Neuron (in vitro differentiated cells): ENCODE results near the gene ZNRD2.

ENCODE experiments used
- H2AFZ ChIP-seq: one replicate; pipeline ENCODE4 v1.6.1; 2013; ENCODE audit warnings: low read depth, mild to moderate bottlenecking, inconsistent platforms, low read length, moderate library complexity
- H3K27me3 ChIP-seq: one replicate; pipeline ENCODE4 v1.6.1; 2013; ENCODE audit warnings: low read length; ENCODE audit not compliant: insufficient read depth
- H3K36me3 ChIP-seq: one replicate; pipeline ENCODE4 v1.6.1; 2013; ENCODE audit warnings: low read length; ENCODE audit not compliant: insufficient read depth
- H3K4me1 ChIP-seq: one replicate; pipeline ENCODE4 v1.6.1; 2013; ENCODE audit warnings: low read length; ENCODE audit not compliant: insufficient read depth
- H3K4me3 ChIP-seq: 2 replicates; pipeline ENCODE4 v1.5.1; 2013; ENCODE audit warnings: mild to moderate bottlenecking, low read length, moderate library complexity
- H3K9me3 ChIP-seq: one replicate; pipeline ENCODE4 v1.6.1; 2013; ENCODE audit warnings: low read length

ZNRD2 gene

GRCh38 chr11:65585396-65586246 lies 15.3 kb downstream of the ZNRD2 start:
- no peak overlapping the region for H2AFZ ChIP-seq
- H3K27me3 ChIP-seq = no peaks in the 10 kb centered on the region
- H3K36me3 ChIP-seq = no peaks in the 10 kb centered on the region
- peaks cover 40% of the 10 kb centered on the region for H3K4me1 ChIP-seq
- H3K9me3 ChIP-seq = no peaks in the 10 kb centered on the region
- H3K4me3 ChIP-seq = no peak overlapping the region

DNA sequence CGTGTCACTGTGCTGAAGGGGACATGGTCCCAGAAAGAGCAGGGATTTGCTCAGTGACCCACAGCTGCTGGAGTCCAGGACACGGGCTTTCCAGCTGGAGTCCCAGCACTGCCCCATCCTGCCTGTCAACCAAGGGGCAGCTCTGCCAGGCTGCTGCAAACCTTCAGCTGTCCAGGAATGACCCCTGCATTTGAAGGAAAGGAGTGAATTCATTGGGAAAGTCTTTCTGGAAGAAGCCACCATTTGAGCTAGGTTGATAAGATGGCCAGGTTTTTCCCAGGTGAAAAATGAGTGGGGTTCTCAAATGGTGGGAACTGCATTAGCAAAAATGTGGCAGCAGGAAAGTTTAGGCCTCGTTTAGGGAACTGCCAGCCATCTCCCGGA lies 16.0 kb downstream of the ZNRD2 start:
- H2AFZ ChIP-seq = no peak overlapping the region
- H3K36me3 ChIP-seq = no peaks in the 10 kb centered on the region
- H3K4me1 ChIP-seq = peaks cover 40% of the 10 kb centered on the region
- no peaks in the 10 kb centered on the region for H3K9me3 ChIP-seq
- no peaks in the 10 kb centered on the region for H3K27me3 ChIP-seq
- no peak overlapping the region for H3K4me3 ChIP-seq

DNA sequence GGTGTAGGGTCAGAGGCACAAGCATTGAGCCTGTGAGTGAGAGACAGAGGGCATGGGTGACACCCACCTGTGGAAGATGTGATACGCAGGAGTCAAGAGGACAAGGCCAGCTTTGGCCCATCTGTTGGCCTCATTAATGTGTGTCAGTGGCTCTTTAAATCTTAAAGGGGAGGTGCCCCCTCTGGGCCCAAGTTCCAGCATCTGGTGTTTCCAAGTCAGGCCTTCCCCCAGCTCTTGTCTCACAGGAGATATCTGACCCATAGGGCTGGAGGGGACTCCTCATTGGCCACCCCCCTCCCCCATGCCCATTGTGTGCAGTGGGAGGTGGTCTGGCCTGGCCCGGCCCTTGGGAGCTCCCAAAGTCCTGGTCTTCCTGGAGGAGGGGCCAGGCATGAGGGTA lies 16.4 kb downstream of the ZNRD2 start:
- H3K36me3 ChIP-seq = no peaks in the 10 kb centered on the region
- no peaks in the 10 kb centered on the region for H3K9me3 ChIP-seq
- H3K4me3 ChIP-seq = no peak overlapping the region
- no peak overlapping the region for H2AFZ ChIP-seq
- H3K27me3 ChIP-seq = no peaks in the 10 kb centered on the region
- H3K4me1 ChIP-seq = peaks cover 40% of the 10 kb centered on the region

GRCh38 chr11:65588199-65589054 lies 18.1 kb downstream of the ZNRD2 start:
- Histone ChIP-seq H3K27me3 (no peaks in the 10 kb centered on the region), H3K36me3 (no peaks in the 10 kb centered on the region), H3K4me1 (peaks cover 40% of the 10 kb centered on the region)

GRCh38 chr11:65589444-65590239 lies 19.4 kb downstream of the ZNRD2 start:
- Histone ChIP-seq H3K27me3 (no peaks in the 10 kb centered on the region), H3K4me1 (peaks cover 36% of the 10 kb centered on the region), H3K9me3 (no peaks in the 10 kb centered on the region), H3K36me3 (no peaks in the 10 kb centered on the region), H2AFZ (no peak overlapping the region), H3K4me3 (no peak overlapping the region)

More at GRCh38 chr11:65588199-65589054, 18.1 kb downstream of the ZNRD2 start:
- Histone ChIP-seq H2AFZ (no peak overlapping the region), H3K9me3 (no peaks in the 10 kb centered on the region), H3K4me3 (no peak overlapping the region)

GRCh38 chr11:65590240-65590738 lies 20.0 kb downstream of the ZNRD2 start:
- Histone ChIP-seq H2AFZ (no peak overlapping the region), H3K9me3 (no peaks in the 10 kb centered on the region), H3K4me3 (no peak overlapping the region), H3K36me3 (no peaks in the 10 kb centered on the region), H3K27me3 (no peaks in the 10 kb centered on the region), H3K4me1 (peaks cover 36% of the 10 kb centered on the region)

DNA sequence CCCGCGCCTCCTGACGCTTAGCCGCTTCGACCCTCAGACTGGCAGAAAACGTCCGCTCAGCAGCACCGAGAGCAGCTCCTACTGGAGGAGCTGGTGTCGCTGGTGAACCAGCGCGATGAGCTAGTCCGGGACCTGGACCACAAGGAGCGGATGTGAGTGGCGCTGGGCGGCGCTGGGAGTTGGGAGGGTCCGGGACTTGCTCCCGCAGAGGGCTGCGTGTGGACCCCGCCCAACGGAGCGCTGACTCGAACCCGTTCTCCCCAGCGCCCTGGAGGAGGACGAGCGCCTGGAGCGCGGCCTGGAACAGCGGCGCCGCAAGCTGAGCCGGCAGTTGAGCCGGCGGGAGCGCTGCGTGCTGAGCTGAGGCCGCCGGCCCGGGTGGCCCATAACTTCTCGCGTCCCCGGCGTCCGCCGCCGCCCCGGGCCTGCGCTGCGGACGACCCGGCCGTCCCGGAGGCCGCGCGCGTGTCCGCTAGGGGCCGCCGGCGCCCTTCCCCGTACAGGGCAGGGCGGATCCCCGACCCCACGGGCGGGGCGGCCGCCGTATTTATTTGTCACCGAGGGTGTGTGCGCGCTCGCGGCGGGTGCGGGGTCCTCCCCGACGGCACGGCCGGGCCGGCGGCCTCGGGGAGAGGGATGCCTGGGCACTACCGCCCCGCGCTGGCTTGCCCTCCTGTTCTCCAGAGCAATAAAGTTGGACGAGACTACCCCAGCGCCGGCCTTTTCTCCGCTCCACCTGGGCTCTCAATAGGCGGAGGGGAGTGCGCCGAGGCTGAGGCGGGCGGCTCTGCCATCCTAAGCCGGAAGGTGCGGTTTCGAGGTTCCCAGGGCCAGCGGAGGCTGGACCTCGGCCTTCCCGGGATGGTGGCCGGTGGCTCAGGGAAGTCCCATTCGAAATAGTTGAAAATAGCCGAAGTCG lies 21.9 kb downstream of the ZNRD2 start:
- no peak overlapping the region for H2AFZ ChIP-seq
- peaks cover 25% of the 10 kb centered on the region for H3K4me1 ChIP-seq
- H3K36me3 ChIP-seq = no peaks in the 10 kb centered on the region
- H3K9me3 ChIP-seq = no peaks in the 10 kb centered on the region
- H3K4me3 ChIP-seq = peak overlapping the region; percentile 18
- no peaks in the 10 kb centered on the region for H3K27me3 ChIP-seq

GRCh38 chr11:65592858-65593517 lies 22.7 kb downstream of the ZNRD2 start:
- H3K27me3 ChIP-seq = no peaks in the 10 kb centered on the region
- H3K36me3 ChIP-seq = peaks cover 7% of the 10 kb centered on the region
- H2AFZ ChIP-seq = no peak overlapping the region
- peaks cover 17% of the 10 kb centered on the region for H3K4me1 ChIP-seq
- H3K4me3 ChIP-seq = no peak overlapping the region
- no peaks in the 10 kb centered on the region for H3K9me3 ChIP-seq

DNA sequence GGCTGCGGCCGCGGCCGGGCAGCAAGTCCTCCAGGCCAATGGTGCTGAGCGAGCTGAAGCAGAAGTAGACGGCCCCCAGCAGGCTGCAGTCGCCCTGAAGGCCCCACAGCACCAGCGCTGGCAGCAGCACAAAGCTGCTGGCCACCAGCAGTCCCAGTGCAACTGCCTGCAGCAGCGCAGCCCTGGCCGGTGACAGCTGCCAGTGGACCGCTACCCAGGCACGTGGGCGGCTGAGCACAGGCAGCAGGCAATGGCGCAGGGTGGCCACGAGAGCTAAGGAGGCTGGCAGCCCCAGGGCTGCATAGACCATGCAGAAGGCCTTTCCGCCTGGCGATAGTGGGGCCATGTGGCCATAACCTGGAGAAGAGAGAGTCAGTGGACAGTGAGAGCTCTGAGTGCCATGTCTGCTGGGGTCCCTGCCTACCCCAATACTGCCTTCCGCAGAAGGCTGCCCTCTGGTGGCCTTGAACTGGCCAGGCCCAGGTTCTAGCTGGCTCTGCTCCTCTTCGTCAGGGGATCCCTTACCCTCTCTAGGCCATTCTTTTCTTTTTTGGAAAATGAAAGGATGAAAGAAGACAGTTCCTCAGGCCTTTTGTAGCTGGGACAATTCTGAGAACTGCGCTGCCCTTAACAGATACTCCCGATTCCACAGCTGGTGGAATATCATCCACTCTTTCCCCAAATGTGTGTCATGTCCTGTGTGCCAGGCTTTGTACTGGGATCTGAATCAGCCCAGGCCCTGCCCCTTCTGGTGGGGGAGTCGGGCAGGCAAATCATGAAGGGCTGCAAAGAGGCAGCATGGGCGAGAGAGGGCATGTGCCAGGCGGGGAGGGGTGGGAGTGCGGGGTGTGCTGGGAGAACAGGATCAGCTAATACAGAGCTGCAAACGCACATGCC lies 23.5 kb downstream of the ZNRD2 start:
- Histone ChIP-seq H3K4me3 (no peak overlapping the region), H3K9me3 (no peaks in the 10 kb centered on the region), H3K27me3 (no peaks in the 10 kb centered on the region), H3K4me1 (peaks cover 10% of the 10 kb centered on the region), H2AFZ (no peak overlapping the region), H3K36me3 (peaks cover 14% of the 10 kb centered on the region)

GRCh38 chr11:65595131-65595530 lies 24.9 kb downstream of the ZNRD2 start:
- no peaks in the 10 kb centered on the region for H3K27me3 ChIP-seq
- H3K9me3 ChIP-seq = no peaks in the 10 kb centered on the region
- H3K4me1 ChIP-seq = no peaks in the 10 kb centered on the region
- no peak overlapping the region for H2AFZ ChIP-seq
- no peak overlapping the region for H3K4me3 ChIP-seq
- peaks cover 20% of the 10 kb centered on the region for H3K36me3 ChIP-seq
